GM12878 (cell line): ENCODE results near the gene LBHD1. TPM values are rescaled to one million over a fixed set of nuclear protein-coding genes. Genes with fewer than 3 reads are reported as not detected.
A peak's percentile ranks its signal among the peaks of the same experiment; 100 is the strongest.

Experiments
- CEBPZ ChIP-seq: fragments of 150-350 bp; IDR thresholded peaks from 2 replicates; pipeline ENCODE4 v1.6.1; 2016; ENCODE audit warnings: low read depth, low read length
- E2F4 ChIP-seq: IDR thresholded peaks from 2 replicates; pipeline ENCODE4 v1.6.1; 2012; ENCODE audit warnings: low read depth, low read length, improper control_type of control experiment
- JUND ChIP-seq: IDR thresholded peaks from 2 replicates; pipeline ENCODE4 v1.6.1; 2012; ENCODE audit warnings: low read depth, mild to moderate bottlenecking, low read length, improper control_type of control experiment, moderate library complexity
- KLF5 ChIP-seq: fragments of 450-650 bp; IDR thresholded peaks from 2 replicates; pipeline ENCODE4 v1.6.1; 2014; ENCODE audit warnings: mild to moderate bottlenecking; ENCODE audit not compliant: partially characterized antibody
- MYC ChIP-seq: IDR thresholded peaks from 2 replicates; pipeline ENCODE4 v1.6.1; 2011; ENCODE audit warnings: mild to moderate bottlenecking, low read length, moderate library complexity, inconsistent platforms; ENCODE audit not compliant: insufficient read depth, insufficient replicate concordance, insufficient read length, severe bottlenecking
- NR2C2 ChIP-seq: IDR thresholded peaks from 2 replicates; pipeline ENCODE4 v1.6.1; 2011; ENCODE audit warnings: borderline replicate concordance, low read depth; ENCODE audit not compliant: control insufficient read depth, insufficient read length
- PRDM15 ChIP-seq: fragments of 450-650 bp; formaldehyde crosslinking; IDR thresholded peaks from 2 replicates; pipeline ENCODE4 v1.4.0; 2020; ENCODE audit warnings: mild to moderate bottlenecking, moderate library complexity
- RUNX3 ChIP-seq: IDR thresholded peaks from 2 replicates; pipeline ENCODE4 v1.6.1; 2012; ENCODE audit warnings: low read length, inconsistent platforms
- SREBF2 ChIP-seq: IDR thresholded peaks from 2 replicates; pipeline ENCODE4 v1.6.1; 2012; ENCODE audit warnings: mild to moderate bottlenecking, low read length
- SRF ChIP-seq, 2 experiments: IDR thresholded peaks; 2 replicates each; pipeline ENCODE4 v1.6.1; 2011; ENCODE audit warnings: low read depth in 2 of 2, low read length in 2 of 2, mild to moderate bottlenecking in 1 of 2, moderate library complexity in 1 of 2
- SUZ12 ChIP-seq: fragments of 200-600 bp; sonication (generic); IDR thresholded peaks from one replicate; pipeline ENCODE4 v1.6.1; 2018; ENCODE audit warnings: antibody characterized with exemption, mild to moderate bottlenecking; ENCODE audit not compliant: unreplicated experiment
- TAF1 ChIP-seq: IDR thresholded peaks from 2 replicates; pipeline ENCODE4 v1.6.1; 2011; ENCODE audit warnings: mild to moderate bottlenecking, low read depth, low read length, borderline replicate concordance
- YBX1 ChIP-seq: fragments of 450-650 bp; IDR thresholded peaks from 2 replicates; pipeline ENCODE4 v1.6.1; 2016; ENCODE audit warnings: antibody characterized with exemption
- polyA plus RNA-seq, 11 experiments: library from polyadenylated mRNA; depleted of rRNA in 4 of 11; unstranded in 6 of 11; stranded (reverse) in 5 of 11; fragments of >200 nt; fragmentation: Nextera tagmentation in 4 of 11; fragmentation: Illumina TruSeq in 1 of 11; extraction: Ambion mirVana in 4 of 11; extraction: Trizol in 1 of 11; gene quantifications; 1 replicate in 1 of 11; 2 replicates in 10 of 11; pipeline versions ENCODE4 v1.2.1 to v1.2.3, GENCODE V29; 2011 to 2016; ENCODE audit warnings: inconsistent platforms in 2 of 11, missing spikeins in 2 of 11, low read depth in 1 of 11
- total RNA-seq, 4 experiments: library from RNA; depleted of rRNA in 3 of 4; stranded (reverse); fragments of >200 nt in 3 of 4; fragmentation: Illumina TruSeq in 1 of 4; extraction: Trizol in 1 of 4; gene quantifications; 2 replicates each; pipeline versions ENCODE4 v1.2.1 to v1.2.3, GENCODE V29; 2013 to 2021
- TF ChIP-seq, protein P1 (sequence below): IDR thresholded peaks from 2 replicates; pipeline ENCODE4 v1.6.1; 2012; ENCODE audit warnings: improper control_type of control experiment, low read depth, low read length; ENCODE audit not compliant: insufficient replicate concordance

Gene LBHD1
- total and polyA plus RNA-seq, 10 of the 15 experiments (the other 5 are each of a cell fraction or from before 2014, with no cell fraction given) = 0.79 to 12.0 (median 7.6) TPM

DNA sequence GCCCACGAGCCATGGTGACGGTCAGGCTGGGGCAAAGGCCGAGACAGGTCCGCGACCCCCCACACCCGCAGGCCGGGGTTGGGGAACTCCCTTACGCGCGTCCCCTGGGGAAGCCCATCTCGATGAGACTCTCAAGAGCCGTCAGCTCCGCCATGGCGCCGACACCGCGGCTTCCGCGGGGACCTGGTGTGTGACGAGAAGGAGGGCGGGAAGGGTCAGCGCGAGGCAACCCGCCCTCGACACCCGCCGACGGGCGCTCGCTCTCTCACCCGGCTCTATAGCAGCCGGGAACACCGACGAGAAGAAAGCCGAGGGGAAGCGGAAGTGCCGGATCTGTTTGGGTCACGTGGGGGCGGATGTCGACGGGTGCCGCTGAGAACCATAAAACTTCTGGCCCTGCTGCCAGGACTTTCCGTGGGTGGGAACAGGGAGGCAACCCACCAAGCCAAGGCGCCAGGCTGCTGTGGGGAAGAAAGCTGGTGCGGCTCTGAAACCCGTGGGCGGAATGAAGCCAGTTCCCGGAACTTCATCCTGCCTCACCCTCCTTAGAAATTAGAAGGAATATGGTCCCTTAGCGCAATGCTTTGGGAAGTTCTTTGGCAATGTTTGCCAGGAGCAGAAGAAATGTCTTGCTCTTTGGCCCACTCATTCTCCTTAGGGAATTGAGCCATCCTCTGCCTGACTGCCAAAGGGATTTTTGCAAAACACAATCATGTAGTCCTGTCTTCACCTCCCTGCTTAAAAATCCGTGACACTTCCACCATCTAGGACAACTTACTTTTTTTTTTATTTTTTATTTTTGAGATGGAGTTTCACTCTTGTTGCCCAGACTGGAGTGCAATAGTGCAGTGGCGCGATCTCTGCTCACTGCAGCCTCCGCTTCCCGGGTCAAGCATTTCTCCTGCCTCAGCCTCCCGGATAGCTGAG lies 7.0 kb upstream of the LBHD1 start, which contains the start of gene UBXN1 (continued):
- TF ChIP-seq PRDM15 (CRISPR knock-in tag) (no peak), E2F4 (no peak), NR2C2 (no peak), RUNX3 (peak; percentile 47; the same call in 1 of the 2 replicates), YBX1 (no peak), TAF1 (peak; percentile 81), SUZ12 (no peak), JUND (no peak), KLF5 (peak; percentile 80), SREBF2 (no peak), CEBPZ (no peak), MYC (no peak), SRF (IDR thresholded peaks at IDR 0.05; ENCODE audit: low read depth in 2 of 2, low read length in 2 of 2) (no peak)
- TF ChIP-seq, protein P1, sequence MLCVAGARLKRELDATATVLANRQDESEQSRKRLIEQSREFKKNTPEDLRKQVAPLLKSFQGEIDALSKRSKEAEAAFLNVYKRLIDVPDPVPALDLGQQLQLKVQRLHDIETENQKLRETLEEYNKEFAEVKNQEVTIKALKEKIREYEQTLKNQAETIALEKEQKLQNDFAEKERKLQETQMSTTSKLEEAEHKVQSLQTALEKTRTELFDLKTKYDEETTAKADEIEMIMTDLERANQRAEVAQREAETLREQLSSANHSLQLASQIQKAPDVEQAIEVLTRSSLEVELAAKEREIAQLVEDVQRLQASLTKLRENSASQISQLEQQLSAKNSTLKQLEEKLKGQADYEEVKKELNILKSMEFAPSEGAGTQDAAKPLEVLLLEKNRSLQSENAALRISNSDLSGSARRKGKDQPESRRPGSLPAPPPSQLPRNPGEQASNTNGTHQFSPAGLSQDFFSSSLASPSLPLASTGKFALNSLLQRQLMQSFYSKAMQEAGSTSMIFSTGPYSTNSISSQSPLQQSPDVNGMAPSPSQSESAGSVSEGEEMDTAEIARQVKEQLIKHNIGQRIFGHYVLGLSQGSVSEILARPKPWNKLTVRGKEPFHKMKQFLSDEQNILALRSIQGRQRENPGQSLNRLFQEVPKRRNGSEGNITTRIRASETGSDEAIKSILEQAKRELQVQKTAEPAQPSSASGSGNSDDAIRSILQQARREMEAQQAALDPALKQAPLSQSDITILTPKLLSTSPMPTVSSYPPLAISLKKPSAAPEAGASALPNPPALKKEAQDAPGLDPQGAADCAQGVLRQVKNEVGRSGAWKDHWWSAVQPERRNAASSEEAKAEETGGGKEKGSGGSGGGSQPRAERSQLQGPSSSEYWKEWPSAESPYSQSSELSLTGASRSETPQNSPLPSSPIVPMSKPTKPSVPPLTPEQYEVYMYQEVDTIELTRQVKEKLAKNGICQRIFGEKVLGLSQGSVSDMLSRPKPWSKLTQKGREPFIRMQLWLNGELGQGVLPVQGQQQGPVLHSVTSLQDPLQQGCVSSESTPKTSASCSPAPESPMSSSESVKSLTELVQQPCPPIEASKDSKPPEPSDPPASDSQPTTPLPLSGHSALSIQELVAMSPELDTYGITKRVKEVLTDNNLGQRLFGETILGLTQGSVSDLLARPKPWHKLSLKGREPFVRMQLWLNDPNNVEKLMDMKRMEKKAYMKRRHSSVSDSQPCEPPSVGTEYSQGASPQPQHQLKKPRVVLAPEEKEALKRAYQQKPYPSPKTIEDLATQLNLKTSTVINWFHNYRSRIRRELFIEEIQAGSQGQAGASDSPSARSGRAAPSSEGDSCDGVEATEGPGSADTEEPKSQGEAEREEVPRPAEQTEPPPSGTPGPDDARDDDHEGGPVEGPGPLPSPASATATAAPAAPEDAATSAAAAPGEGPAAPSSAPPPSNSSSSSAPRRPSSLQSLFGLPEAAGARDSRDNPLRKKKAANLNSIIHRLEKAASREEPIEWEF = no peak
